SK-N-SH treated with all-trans-retinoic acid at 6 μM for 48 hours (cell line): ENCODE measurements around the gene KRT23.

Experiments
- ARNTL ChIP-seq: fragments of 450-650 bp; formaldehyde crosslinking; IDR thresholded peaks from 2 replicates; pipeline ENCODE4 v1.5.0; 2020; ENCODE audit warnings: low read depth, mild to moderate bottlenecking, moderate library complexity, borderline replicate concordance
- GLIS3 ChIP-seq: fragments of 250-450 bp; sonication (Bioruptor Pico); IDR thresholded peaks from 2 replicates; pipeline ENCODE4 v1.5.0; 2020; ENCODE audit warnings: mild to moderate bottlenecking, moderate library complexity
- OSR1 ChIP-seq: fragments of 250-450 bp; sonication (Bioruptor Pico); IDR thresholded peaks from 2 replicates; pipeline ENCODE4 v1.8.0; 2022; ENCODE audit warnings: moderate library complexity, mild to moderate bottlenecking, inconsistent platforms

GRCh38 chr17:40956401-40957254 lies 19.2 kb upstream of the KRT23 start:
- no peak for TF ChIP-seq OSR1 (CRISPR knock-in tag)
- TF ChIP-seq ARNTL (CRISPR knock-in tag), result no peak
- TF ChIP-seq GLIS3 (CRISPR knock-in tag), result no peak
